Measurements from ENCODE around the gene PTMA.
"Not testable (repeated sequence)": the region's sequence is repeated elsewhere in the genome, so short reads cannot be mapped to it uniquely, and the experiment has no call there.

Gene PTMA

GRCh38 chr2:231745303-231746038 lies 37.1 kb downstream of the PTMA start:
- no peak for DNase-seq (ENCODE audit: low read depth, low spot score)
- H3K27ac ChIP-seq, result no peak overlapping the region

GRCh38 chr2:231748153-231748896 lies 40.0 kb downstream of the PTMA start:
- DNase-seq (ENCODE audit: low read depth, low spot score); H3K27ac ChIP-seq: not testable (repeated sequence)

- DNase-seq (ENCODE audit: low read depth, low spot score); H3K27ac ChIP-seq: not testable (repeated sequence)
Measured at GRCh38 chr2:231749016-231749415, 40.7 kb downstream of the PTMA start.

- H3K27ac ChIP-seq, result no peak overlapping the region
- DNase-seq (ENCODE audit: low read depth, low spot score), result no peak
Measured at GRCh38 chr2:231751042-231751815, 42.9 kb downstream of the PTMA start.

GRCh38 chr2:231752061-231752460 lies 43.7 kb downstream of the PTMA start:
- no peak for DNase-seq (ENCODE audit: low read depth, low spot score)
- no peak overlapping the region for H3K27ac ChIP-seq

- no peak overlapping the region for H3K27ac ChIP-seq
- no peak for DNase-seq (ENCODE audit: low read depth, low spot score)
Measured at GRCh38 chr2:231761735-231762134, 53.4 kb downstream of the PTMA start.
